Esophagus squamous epithelium (tissue), 4 donors: Measurements from ENCODE around the gene TRIM49B.
"Not testable (repeated sequence)": the region's sequence is repeated elsewhere in the genome, so short reads cannot be mapped to it uniquely, and the experiment has no call there.

Source experiments
- CTCF ChIP-seq, 6 experiments: fragments of 450-650 bp in 4 of 6; fragments of 200-600 bp in 2 of 6; sonication (generic) in 2 of 6; IDR thresholded peaks; one replicate each; pipeline ENCODE4 v1.5.1; 2016 to 2019; ENCODE audit warnings: antibody characterized with exemption in 6 of 6, mild to moderate bottlenecking in 4 of 6, moderate library complexity in 4 of 6
- POLR2A ChIP-seq, 4 donors: fragments of 450-650 bp; IDR thresholded peaks; one replicate each; pipeline ENCODE4 v1.6.1; 2017; ENCODE audit warnings: antibody characterized with exemption in 4 of 4, mild to moderate bottlenecking in 4 of 4, moderate library complexity in 3 of 4

DNA sequence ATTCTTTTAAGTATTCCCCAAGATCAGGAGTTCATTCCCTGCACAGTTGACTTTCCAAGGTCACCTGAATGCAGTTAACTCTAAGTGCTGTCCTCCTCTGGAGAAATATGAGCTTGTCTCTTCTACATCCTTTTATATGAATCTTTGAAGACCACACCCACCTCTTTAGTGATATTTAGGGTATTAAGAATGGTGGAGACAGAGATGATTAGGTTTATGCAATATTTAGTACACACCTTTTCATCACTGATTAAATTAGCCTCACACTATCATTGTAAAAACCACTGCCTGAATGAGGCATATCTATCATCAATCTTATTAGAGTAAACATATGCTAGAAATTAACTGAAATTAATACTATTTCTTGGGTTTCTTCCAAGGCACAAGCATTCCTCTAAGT, 44.8 kb upstream of the TRIM49B start, which contains the start of gene TRIM51G:
- not testable (repeated sequence) for TF ChIP-seq CTCF, POLR2A (IDR thresholded peaks at IDR 0.05)
